ENCODE data around the gene ITGAL. TPM values are rescaled to one million over a fixed set of nuclear protein-coding genes. Genes with fewer than 3 reads are reported as not detected.
"Not testable (repeated sequence)": the region's sequence is repeated elsewhere in the genome, so short reads cannot be mapped to it uniquely, and the experiment has no call there.

ITGAL gene
- total RNA-seq, 2 donors from 2014 or later, result 648 to 717 TPM

DNA sequence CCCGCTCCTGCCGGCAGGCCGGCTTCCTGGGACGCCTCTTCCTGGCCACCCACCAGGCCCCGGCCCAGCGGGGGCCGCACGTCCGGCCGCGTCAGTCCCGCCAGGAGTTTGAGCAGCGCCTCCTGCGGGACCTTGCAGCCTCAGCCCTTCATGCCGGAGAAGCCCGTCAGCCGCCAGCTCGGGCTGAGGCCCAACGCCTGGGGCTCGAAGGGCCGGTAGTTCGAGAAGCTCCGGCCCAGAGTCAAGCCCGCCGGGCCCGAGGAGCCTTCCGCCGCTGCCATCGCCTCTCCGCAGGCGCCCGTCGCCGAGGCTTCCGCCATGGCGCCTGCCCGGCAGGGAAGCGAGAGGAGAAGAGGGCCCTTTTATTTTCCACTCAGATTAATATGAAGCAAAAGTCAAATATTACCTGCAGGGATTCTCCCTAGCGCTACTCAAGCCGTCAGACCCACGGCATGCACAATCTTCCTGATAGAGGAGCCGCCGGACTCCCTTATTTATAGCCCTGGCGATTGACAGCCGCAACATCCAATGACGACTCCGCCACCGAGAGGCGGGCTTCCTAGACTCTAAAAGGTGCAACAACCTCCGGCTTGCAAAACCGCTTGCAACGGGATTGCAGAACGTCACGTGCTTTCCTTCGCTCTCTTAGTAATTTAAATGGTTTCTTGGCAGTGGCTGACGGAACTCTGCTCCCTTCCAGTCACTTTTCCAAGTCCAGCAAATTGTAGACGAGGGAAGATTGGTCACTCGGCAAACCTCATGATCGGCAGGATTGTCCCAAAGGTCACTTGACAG, 26.9 kb upstream of the ITGAL start, which contains the start of gene SEPHS2:
SEPHS2 (minus strand) TSS at position 467 of the 795 bp plus-strand sequence; CDS start at position 320, 147 bp downstream.
- peaks cover 12% of the 10 kb centered on the region for H3K36me3 Mint-ChIP-seq
- peak; percentile 94 to 96 for ATAC-seq
- H3K9me3 Mint-ChIP-seq, result no peaks in the 10 kb centered on the region
- no peaks in the 10 kb centered on the region for H3K27me3 Mint-ChIP-seq
- H3K4me3 Mint-ChIP-seq, result peak within 1 kb of the TSS; percentile 93
- peak within 1 kb of the TSS; percentile 76 to 96 for H3K27ac Mint-ChIP-seq
- peak; percentile 96 for DNase-seq (ENCODE audit: low spot score)
- peaks cover 34 to 39% of the 10 kb centered on the region in 2 donors for H3K4me1 Mint-ChIP-seq (ENCODE audit: low read depth in 2 of 2)

DNA sequence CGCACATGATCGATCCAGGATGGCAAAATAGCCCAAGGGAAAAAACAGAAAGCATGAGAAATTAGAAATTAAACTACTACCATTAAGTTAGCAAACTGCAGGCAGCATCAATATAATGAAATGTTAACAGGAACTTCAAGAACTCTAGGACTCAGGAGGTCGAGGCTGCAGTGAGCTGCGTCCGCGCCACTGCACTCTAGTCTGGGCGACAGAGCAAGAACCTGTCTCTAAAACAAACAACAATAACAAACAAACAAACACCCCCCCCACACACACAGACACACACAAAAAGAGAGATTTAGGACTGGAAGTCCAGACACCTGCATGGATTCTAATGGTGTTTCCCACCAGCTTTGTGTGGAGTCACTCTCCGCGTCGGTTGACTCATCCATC, 26.3 kb upstream of the ITGAL start:
- DNase-seq (ENCODE audit: low spot score), result no peak
- Mint-ChIP-seq H3K4me3 (peak overlapping the region; percentile 93), H3K36me3 (peaks cover 12% of the 10 kb centered on the region), H3K9me3 (no peaks in the 10 kb centered on the region), H3K27me3 (no peaks in the 10 kb centered on the region), H3K27ac (peak overlapping the region; percentile 76 to 96), H3K4me1 (ENCODE audit: low read depth in 2 of 2) (peaks cover 39 to 43% of the 10 kb centered on the region in 2 donors)
- no peak for ATAC-seq

DNA sequence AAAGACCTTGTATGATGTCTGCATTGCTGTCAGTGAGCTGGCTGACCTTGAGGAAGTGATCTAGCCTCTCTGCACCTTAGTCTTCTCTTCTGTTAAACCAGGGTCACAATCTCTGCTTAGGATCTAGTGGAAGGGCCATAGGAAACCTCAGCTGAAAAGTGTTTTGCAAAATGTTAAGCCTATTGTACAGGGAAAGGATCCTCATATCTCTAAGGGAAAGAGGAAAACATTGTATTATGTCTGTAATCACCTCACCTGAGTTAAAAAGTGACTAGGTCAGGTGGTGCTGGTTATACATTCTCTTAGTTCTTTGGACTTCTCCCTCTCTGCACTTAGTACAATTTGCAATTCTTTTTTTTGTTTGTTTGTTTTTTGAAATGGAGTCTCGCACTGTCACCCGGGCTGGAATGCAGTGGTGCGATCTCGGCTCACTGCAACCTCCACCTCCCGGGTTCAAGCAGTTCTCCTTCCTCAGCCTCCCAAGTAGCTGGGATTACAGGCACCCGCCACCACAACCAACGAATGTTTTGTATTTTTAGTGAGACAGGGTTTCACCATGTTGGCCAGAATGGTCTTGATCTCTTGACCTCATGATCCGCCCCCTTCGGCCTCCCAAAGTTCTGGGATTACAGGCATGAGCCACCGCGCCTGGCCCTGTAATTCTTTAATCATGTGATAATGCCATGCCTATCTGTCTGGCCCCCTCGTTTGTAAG, 24.9 kb upstream of the ITGAL start:
- ATAC-seq (no peak), DNase-seq (ENCODE audit: low spot score) (no peak)
- no peaks in the 10 kb centered on the region for H3K9me3 Mint-ChIP-seq
- no peak overlapping the region for H3K4me3 Mint-ChIP-seq
- peaks cover 45 to 47% of the 10 kb centered on the region in 2 donors for H3K4me1 Mint-ChIP-seq (ENCODE audit: low read depth in 2 of 2)
- peaks cover 12% of the 10 kb centered on the region for H3K36me3 Mint-ChIP-seq
- H3K27ac Mint-ChIP-seq, result no peak overlapping the region
- no peaks in the 10 kb centered on the region for H3K27me3 Mint-ChIP-seq

DNA sequence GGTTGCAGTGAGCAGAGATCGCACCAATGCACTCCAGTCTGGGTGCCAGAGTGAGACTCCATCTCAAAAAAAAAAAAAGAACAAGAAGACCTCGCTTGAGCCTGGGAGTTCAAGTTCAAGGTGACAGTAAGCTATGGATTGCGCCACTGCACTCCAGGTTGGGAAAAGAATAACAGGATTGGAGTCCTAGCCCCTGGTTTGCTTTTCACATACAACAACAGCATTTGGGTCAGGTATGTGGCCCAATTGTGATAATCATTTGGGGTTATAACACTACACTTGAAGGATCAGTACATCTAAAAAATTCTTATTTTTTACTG, 23.5 kb upstream of the ITGAL start:
- H3K27ac Mint-ChIP-seq, result peak overlapping the region; percentile 60 to 72
- peaks cover 40 to 43% of the 10 kb centered on the region in 2 donors for H3K4me1 Mint-ChIP-seq (ENCODE audit: low read depth in 2 of 2)
- H3K27me3 Mint-ChIP-seq, result no peaks in the 10 kb centered on the region
- ATAC-seq (no peak), DNase-seq (ENCODE audit: low spot score) (no peak)
- H3K9me3 Mint-ChIP-seq, result no peaks in the 10 kb centered on the region
- H3K36me3 Mint-ChIP-seq, result peaks cover 2% of the 10 kb centered on the region
- H3K4me3 Mint-ChIP-seq, result no peak overlapping the region

DNA sequence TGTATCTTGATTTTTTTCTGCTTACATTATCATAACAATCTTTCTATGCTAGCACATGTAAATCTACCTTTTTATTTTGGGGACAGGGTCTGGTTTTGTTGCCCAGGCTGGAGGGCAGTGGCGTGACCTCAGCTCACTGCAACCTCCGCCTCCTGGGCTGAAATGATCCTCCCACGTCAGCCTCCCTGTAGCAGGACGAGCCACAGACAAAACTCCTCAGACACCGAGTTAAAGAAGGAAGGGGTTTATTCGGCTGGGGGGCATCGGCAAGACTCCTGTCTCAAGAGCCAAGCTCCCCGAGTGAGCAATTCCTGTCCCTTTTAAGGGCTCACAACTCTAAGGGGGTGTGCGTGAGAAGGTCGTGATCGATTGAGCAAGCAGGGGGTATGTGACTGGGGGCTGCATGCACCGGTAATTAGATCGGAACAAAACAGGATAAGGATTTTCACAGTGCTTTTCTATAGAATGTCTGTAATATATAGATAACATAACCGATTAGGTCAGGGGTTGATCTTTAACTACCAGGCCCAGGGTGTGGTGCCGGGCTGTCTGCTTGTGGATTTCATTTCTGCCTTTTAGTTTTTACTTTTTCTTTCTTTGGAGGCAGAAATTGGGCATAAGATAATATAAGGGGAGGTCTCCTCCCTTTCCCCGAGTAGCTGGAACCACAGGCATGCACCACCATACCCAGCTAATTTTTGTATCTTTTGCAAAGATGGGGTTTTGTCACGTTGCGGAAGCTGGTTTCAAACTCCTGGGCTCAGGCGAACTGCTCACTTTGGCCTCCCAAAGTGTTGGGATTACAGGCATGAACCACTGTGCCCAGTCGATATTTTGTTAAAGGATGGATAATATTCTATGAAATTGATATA, 19.6 kb upstream of the ITGAL start:
- peak overlapping the region; percentile 70 to 71 for H3K27ac Mint-ChIP-seq
- not testable (repeated sequence) for ATAC-seq, H3K27me3 Mint-ChIP-seq, H3K36me3 Mint-ChIP-seq, H3K9me3 Mint-ChIP-seq
- peak; percentile 37 for DNase-seq (ENCODE audit: low spot score)
- H3K4me1 Mint-ChIP-seq (ENCODE audit: low read depth in 2 of 2), result peaks cover 59 to 61% of the 10 kb centered on the region in 2 donors
- H3K4me3 Mint-ChIP-seq, result peak overlapping the region; percentile 64

DNA sequence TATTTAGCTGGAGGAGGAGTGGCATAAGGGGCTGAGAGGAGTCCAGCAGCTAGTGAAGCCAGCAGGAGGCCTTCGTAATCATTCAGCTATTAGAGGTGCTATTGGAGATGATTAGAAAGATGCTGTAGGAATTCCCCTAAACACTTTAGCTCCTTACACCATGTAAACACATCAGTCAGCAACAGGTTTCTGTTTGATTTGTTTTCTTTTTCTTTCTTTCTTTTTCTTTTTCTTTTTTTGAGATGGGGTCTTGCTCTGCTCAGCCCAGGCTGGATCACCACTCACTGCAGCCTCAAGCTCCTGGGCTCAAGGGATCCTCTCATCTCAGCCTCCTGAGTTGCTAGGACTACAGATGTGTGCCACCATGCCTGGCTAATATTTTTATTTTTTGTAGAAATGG, 16.2 kb upstream of the ITGAL start:
- peak overlapping the region; percentile 64 for H3K4me3 Mint-ChIP-seq
- DNase-seq (ENCODE audit: low spot score) (no peak), ATAC-seq (peak; percentile 3 to 24)
- H3K4me1 Mint-ChIP-seq (ENCODE audit: low read depth in 2 of 2), result peaks cover 60 to 71% of the 10 kb centered on the region in 2 donors
- H3K9me3 Mint-ChIP-seq, result no peaks in the 10 kb centered on the region
- H3K27me3 Mint-ChIP-seq, result no peaks in the 10 kb centered on the region
- H3K36me3 Mint-ChIP-seq, result no peaks in the 10 kb centered on the region
- H3K27ac Mint-ChIP-seq, result peak overlapping the region; percentile 96 to 97

DNA sequence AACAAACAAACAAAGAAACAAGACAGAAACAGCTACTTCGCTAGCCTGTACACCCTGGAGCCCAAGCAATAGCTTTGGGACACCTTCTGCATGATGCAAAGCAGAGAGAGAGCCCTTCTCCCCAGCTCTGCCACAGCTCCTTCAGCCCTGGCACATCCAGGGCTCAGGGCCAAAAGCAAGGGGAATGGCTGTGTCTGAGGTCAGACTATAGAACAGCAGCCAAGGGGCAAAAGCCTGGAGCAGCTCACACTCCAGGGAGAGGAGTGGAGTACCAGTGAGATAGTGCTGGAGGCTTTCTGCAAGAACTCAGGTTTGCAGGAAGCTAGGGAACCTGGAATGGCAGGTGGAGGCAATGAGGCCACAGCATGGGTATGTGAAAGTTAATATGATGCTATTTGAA, 15.3 kb upstream of the ITGAL start:
- no peak for ATAC-seq
- Mint-ChIP-seq H3K4me1 (ENCODE audit: low read depth in 2 of 2) (peaks cover 66 to 76% of the 10 kb centered on the region in 2 donors), H3K9me3 (no peaks in the 10 kb centered on the region), H3K27me3 (no peaks in the 10 kb centered on the region), H3K27ac (peak overlapping the region; percentile 96 to 97), H3K4me3 (peak overlapping the region; percentile 64), H3K36me3 (no peaks in the 10 kb centered on the region)
- no peak for DNase-seq (ENCODE audit: low spot score)

DNA sequence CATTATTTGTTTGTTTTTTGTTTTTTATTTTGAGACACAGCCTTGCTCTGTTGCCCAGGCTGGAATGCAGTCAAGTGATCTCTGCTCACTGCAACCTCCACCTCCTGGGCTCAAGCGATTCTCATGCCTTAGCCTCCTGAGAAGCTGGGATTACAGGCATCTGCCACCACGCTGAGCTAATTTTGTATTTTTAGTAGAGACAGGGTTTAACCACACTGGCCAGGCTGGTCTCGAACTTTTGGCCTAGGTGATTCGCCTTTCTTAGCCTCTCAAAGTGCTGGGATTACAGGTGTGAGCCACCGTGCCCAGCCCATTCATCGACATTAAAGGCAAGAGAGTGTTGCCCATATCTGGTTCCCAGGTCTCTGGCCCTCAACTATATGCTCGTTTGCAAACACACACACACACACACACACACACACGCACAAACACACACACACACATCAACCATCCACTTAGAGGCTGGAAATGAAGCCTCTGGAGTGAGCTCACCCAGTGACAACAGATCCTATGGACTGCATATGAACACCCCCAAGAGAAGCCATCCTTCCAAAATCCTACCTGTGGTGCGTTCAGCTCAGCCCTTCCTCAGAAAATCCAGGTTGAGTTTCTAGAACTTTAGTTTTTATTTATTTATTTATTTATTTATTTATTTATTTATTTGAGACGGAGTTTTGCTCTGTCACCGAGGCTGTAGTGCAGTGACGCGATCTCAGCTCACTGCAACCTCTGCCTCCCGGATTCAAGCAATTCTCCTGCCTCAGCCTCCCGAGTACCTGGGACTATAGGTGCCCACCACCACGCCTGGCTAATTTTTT, 14.6 kb upstream of the ITGAL start:
- Mint-ChIP-seq H3K27ac (peak overlapping the region; percentile 96 to 97), H3K36me3 (no peaks in the 10 kb centered on the region), H3K4me3 (peak overlapping the region; percentile 77), H3K9me3 (no peaks in the 10 kb centered on the region), H3K4me1 (ENCODE audit: low read depth in 2 of 2) (peaks cover 59 to 69% of the 10 kb centered on the region in 2 donors), H3K27me3 (no peaks in the 10 kb centered on the region)
- ATAC-seq, result no peak
- DNase-seq (ENCODE audit: low spot score), result peak; percentile 42

DNA sequence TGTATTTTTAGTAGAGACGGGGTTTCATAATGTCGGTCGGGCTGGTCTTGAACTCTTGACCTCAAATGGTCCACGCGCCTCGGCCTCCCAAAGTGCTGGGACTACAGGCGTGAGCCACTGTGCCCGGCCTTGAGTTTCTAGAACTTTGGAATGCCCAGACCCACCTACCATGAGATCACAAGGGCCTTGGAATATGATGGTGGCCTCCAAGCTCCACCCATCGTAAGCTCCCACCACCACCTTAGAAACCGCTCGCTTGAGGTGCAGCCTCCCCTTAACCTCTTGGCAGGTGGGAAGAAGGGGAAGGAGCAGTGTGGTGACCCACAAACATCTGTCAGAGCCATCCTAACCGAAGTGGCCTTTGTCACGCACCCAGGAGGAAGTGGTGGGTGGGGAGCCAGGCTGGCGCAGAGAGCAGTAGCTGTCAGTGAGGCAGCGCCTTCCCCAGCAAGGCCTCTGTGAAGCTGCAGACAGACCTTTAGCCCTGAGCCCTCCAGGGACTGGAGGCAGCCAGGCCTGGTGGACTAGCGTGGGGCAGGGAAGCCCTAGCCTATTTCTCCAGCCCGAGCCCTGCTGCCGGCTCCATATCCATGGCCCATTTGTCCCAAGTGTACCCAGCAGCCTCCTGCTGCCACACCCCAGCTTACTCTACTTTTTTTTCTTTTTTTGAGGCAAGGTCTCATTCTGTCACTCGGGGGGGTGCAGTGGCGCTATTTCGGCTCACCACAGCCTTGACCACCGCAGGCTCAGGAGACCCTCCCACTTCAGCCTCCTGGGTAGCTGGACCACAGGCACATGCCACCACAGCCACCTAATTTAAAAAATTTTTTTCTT, 13.8 kb upstream of the ITGAL start:
- Mint-ChIP-seq H3K4me1 (ENCODE audit: low read depth in 2 of 2) (peaks cover 60 to 68% of the 10 kb centered on the region in 2 donors), H3K27me3 (no peaks in the 10 kb centered on the region), H3K27ac (peak overlapping the region; percentile 96 to 97), H3K36me3 (no peaks in the 10 kb centered on the region), H3K9me3 (no peaks in the 10 kb centered on the region), H3K4me3 (peak overlapping the region; percentile 77)
- ATAC-seq, result peak; percentile 96 to 97
- DNase-seq (ENCODE audit: low spot score), result peak; percentile 93

DNA sequence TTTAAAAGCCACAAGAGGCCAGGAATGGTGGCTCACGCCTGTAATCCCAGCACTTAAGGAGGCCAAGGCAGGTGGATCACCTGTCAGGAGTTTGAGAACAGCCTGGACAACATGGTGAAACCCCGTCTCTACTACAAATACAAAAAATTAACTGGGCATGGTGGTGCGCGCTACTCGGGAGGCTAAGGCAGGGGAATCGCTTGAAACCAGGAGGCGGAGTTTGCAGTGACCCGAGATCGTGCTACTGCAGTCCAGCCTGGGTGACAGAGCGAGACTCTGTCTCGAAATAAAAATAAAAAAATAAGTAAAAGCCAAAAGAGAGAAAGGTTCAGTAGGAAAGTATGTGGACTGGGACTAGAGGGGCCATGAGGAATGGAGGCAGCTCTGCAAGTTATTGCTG, 13.1 kb upstream of the ITGAL start:
- Mint-ChIP-seq H3K4me3 (peak overlapping the region; percentile 77), H3K27ac (peak overlapping the region; percentile 96 to 97), H3K4me1 (ENCODE audit: low read depth in 2 of 2) (peaks cover 54 to 61% of the 10 kb centered on the region in 2 donors), H3K9me3 (no peaks in the 10 kb centered on the region), H3K36me3 (no peaks in the 10 kb centered on the region), H3K27me3 (no peaks in the 10 kb centered on the region)
- ATAC-seq (no peak), DNase-seq (ENCODE audit: low spot score) (no peak)

DNA sequence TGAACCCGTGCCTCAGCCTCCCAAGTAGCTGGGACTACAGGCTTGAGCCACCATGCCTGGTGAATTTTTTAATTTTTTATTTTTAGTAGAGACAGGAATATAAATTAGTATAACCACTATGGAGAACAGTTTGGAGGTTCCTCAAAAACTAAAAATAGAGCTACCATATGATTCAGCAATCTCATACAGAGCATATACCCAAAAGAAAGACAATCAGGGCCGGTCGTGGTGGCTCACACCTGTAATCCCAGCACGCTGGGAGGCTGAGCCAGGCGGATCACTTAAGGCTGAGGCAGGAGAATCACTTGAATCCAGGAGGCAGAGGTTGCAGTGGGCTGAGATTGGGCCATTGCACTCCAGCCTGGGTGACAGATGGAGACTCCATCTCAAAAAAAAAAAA, 11.1 kb upstream of the ITGAL start:
- not testable (repeated sequence) for DNase-seq (ENCODE audit: low spot score); ATAC-seq; H3K36me3 Mint-ChIP-seq; H3K27me3 Mint-ChIP-seq; H3K9me3 Mint-ChIP-seq; H3K4me3 Mint-ChIP-seq
- H3K4me1 Mint-ChIP-seq (ENCODE audit: low read depth in 2 of 2), result peaks cover 43 to 51% of the 10 kb centered on the region in 2 donors
- H3K27ac Mint-ChIP-seq, result peak overlapping the region in 1 of 2 donors; percentile 63

DNA sequence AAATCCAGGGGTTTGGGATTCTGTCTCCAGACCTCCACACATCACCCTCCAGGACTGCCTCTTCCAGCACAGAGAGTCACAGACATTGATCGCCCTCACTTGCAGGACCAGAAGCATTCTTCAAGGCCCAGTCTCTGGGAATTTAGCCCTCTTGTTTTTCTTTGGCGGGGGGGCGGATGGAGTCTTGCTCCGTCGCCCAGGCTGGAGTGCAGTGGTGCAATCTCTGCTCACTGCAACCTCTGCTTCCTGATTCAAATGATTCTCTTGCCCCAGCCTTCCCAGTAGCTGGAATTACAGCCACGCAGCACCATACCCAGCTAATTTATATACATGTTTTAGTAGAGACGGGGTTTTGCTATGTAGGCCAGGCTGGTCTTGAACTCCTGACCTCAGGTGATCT, 8.5 kb upstream of the ITGAL start:
- no peaks in the 10 kb centered on the region for H3K27me3 Mint-ChIP-seq
- ATAC-seq (no peak), DNase-seq (ENCODE audit: low spot score) (no peak)
- peak overlapping the region; percentile 28 to 41 for H3K27ac Mint-ChIP-seq
- no peaks in the 10 kb centered on the region for H3K9me3 Mint-ChIP-seq
- no peaks in the 10 kb centered on the region for H3K36me3 Mint-ChIP-seq
- peaks cover 22 to 26% of the 10 kb centered on the region in 2 donors for H3K4me1 Mint-ChIP-seq (ENCODE audit: low read depth in 2 of 2)
- no peak overlapping the region for H3K4me3 Mint-ChIP-seq
